Spinal cord (tissue), 10 donors: ENCODE results near the gene KCNQ1. TPM values are rescaled to one million over a fixed set of nuclear protein-coding genes. Genes with fewer than 3 reads are reported as not detected.

ENCODE experiments used
- DNase-seq, 6 donors: peaks; one replicate each; pipeline versions ENCODE4 v3.0.0 to v3.0.0-alpha.2; 2013 to 2015; ENCODE audit warnings: low spot score in 6 of 6, low read depth in 4 of 6
- H3K27ac ChIP-seq: one replicate; pipeline ENCODE4 v1.5.1; 2013; ENCODE audit warnings: low read depth, low read length, control low read depth
- H3K27me3 ChIP-seq: one replicate; pipeline ENCODE4 v1.6.1; 2013; ENCODE audit warnings: low read length; ENCODE audit not compliant: control insufficient read depth, insufficient read depth
- H3K36me3 ChIP-seq: one replicate; pipeline ENCODE4 v1.6.1; 2013; ENCODE audit warnings: low read length; ENCODE audit not compliant: control insufficient read depth, insufficient read depth
- H3K4me1 ChIP-seq: one replicate; pipeline ENCODE4 v1.6.1; 2013; ENCODE audit warnings: low read length; ENCODE audit not compliant: control insufficient read depth, insufficient read depth
- H3K4me3 ChIP-seq: one replicate; pipeline ENCODE4 v1.5.1; 2013; ENCODE audit warnings: low read depth, low read length, control low read depth
- H3K9me3 ChIP-seq: one replicate; pipeline ENCODE4 v1.6.1; 2013; ENCODE audit warnings: low read length; ENCODE audit not compliant: control insufficient read depth, insufficient read depth
- WGBS: methylation state at CpG from one replicate; pipeline ENCODE4 v1.1.5; 2013; ENCODE audit warnings: missing lambda C conversion rate; ENCODE audit not compliant: insufficient coverage; 5-methylcytosine and 5-hydroxymethylcytosine counted together
- polyA plus RNA-seq, 2 donors: library from polyadenylated mRNA; unstranded; fragments of 120-200 nt; gene quantifications; one replicate each; pipeline ENCODE4 v1.2.1, GENCODE V29; 2013; ENCODE audit not compliant: insufficient read length in 2 of 2
- total RNA-seq, 2 donors: library from RNA; depleted of rRNA in 1 of 2; stranded (reverse); fragments of 120-200 nt in 1 of 2; fragments of >200 nt in 1 of 2; gene quantifications; one replicate each; pipeline versions ENCODE4 v1.2.3 to v1.2.4, GENCODE V29; 2013 to 2014
- donor health status: healthy.

KCNQ1 gene
- total and polyA plus RNA-seq, 4 donors = 0.83 to 3.1 (median 2.1) TPM

DNA sequence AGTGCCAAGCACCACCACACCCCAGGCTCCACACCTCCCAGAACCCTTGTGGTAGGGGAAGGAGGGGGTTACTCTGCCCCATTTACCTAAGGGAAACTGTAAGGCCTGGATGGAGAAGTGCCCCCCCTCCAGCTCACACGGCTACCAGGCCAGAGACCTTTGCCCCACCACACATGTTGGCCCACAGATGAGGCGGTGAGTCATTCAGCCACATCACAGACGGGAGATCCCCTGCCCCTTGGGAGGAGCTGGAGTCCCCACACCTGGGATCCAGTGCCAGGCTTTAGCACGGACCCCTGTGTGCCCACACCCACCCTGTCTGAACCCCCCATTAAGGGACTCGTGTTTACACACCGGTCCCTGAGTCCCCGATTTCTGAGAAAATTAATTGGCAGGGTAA is 415.8 kb downstream of the KCNQ1 start:
- peaks cover 16% of the 10 kb centered on the region for H3K27me3 ChIP-seq
- H3K36me3 ChIP-seq = no peaks in the 10 kb centered on the region
- no peak for DNase-seq
- H3K4me3 ChIP-seq = no peak overlapping the region
- H3K27ac ChIP-seq = no peak overlapping the region
- no peaks in the 10 kb centered on the region for H3K9me3 ChIP-seq
- WGBS = 88% methylated on average over 6 of the region's 7 CpGs
- H3K4me1 ChIP-seq = peaks cover 28% of the 10 kb centered on the region

DNA sequence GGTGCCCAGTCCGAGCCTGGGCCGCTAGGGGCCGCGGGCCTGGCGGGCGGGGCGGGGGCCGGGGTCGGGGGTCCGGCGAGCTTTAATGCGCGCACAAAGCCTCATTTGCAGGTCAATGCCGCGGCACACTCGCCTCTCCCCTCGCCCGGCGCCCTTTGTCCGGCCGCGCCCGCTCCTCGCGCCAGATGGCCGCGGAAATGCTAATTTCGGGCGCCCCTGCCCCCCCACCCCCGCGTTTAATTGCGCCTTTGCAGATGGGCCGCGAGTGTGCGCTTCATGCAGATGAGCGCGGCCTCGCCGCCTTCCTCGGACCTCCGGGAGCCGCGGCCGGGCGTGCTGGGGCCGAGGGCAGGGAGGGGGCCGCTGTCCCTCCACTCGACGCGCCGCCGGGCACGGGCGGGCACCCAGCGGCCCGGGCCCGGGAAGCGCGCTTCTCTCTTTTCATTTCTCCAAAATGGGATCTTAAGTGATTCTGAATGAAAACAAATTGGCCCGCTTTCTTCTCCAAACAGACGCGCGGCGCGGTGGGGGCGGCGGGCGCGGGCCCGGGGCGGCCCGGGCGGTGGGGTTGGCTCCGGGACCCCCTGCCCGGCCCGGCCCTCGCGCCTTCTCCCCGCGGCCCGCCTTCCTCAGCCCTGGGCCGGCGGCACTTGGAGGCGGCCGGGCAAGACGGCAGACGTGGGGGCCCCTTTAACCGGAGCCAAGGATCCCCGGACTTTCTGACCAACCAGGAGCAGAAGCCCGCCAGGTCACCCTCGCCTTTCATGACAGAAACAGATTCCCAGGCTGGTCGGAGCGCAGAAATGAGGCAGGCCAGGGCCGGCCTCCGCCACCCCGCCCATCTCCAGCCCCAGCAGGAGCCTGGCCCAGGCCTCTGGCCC is 417.8 kb downstream of the KCNQ1 start:
- WGBS = 7% methylated on average over 96 of the region's 96 CpGs
- H3K27me3 ChIP-seq = peaks cover 16% of the 10 kb centered on the region
- H3K36me3 ChIP-seq = no peaks in the 10 kb centered on the region
- DNase-seq = peak in 1 of 6 donors; percentile 48
- H3K4me1 ChIP-seq = peaks cover 44% of the 10 kb centered on the region
- H3K27ac ChIP-seq = no peak overlapping the region
- no peak overlapping the region for H3K4me3 ChIP-seq
- no peaks in the 10 kb centered on the region for H3K9me3 ChIP-seq

DNA sequence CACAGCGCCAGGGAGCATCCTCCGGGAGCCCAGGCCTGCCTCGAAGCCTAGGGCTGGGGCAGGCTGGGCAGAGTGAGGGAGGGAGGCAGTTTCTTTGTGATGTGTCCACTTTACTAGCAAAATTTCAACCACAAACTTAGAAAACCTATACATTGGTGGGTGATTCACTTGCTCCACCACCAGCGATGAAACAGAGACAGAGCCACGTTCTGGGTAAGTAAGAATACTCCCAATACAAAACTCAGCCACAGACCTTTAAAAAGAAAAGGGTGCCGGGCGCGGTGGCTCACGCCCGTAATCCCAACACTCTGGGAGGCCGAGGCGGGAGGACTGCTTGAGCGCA is 418.4 kb downstream of the KCNQ1 start:
- no peak for DNase-seq
- Histone ChIP-seq H3K9me3 (no peaks in the 10 kb centered on the region), H3K27ac (no peak overlapping the region), H3K4me3 (no peak overlapping the region), H3K4me1 (peaks cover 46% of the 10 kb centered on the region), H3K27me3 (peaks cover 19% of the 10 kb centered on the region), H3K36me3 (no peaks in the 10 kb centered on the region)
- 95% methylated on average over 8 of the region's 13 CpGs for whole genome bisulfite sequencing

DNA sequence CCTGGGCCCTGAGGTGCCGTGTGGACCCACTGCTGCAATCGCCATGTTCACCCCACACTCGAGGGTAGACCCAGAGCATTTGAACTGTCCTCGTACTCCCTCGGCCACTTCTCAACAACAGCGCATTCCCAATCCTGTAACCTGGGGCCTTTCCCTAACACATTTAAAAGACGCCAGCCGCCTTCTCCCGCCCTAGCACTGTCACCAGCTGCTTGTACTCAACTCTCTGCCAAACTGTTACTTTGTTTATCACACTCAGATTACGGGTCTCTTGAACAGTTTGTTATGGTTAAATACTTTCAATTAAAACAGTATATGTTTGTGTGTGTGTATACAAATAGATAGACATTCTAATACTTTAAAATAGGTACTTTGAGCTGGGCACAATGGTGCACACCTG is 420.1 kb downstream of the KCNQ1 start:
- WGBS = 91% methylated on average over 6 of the region's 10 CpGs
- Histone ChIP-seq H3K4me1 (peaks cover 55% of the 10 kb centered on the region), H3K27ac (no peak overlapping the region), H3K27me3 (peaks cover 28% of the 10 kb centered on the region), H3K4me3 (no peak overlapping the region), H3K36me3 (no peaks in the 10 kb centered on the region), H3K9me3 (no peaks in the 10 kb centered on the region)
- peak in 1 of 6 donors; percentile 61 for DNase-seq

DNA sequence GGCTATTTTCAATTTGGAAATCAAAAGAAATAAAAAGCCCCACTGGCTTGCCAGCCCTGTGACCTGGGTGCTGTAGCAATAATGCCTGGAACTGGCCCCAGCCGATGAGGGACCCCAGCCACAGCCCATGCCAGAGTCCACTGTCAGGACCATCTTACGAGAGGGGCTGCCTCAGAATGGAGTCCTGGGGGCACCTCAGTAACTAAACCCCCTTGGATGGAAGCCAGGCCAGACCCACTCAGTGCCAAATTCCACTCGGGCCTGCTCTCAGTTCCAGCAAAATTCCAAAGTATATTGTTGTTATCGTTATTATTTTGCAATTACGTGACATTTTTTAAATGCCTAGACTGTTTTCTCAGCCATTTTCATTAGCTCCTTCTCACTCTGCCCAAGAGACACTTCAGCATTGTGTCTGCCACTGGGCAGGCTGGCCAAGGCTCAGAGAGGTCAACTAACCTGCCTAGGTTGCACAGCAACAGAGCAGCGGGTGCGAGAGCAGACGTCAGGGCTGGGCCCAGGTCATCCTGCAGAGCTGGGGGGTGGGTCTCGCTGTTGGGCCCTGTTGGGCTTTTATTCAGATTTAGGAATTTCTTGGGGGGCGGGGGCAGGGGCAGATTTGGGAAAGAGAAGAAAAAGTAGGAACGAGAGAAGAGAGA is 421.2 kb downstream of the KCNQ1 start:
- Histone ChIP-seq H3K4me3 (no peak overlapping the region), H3K27me3 (peaks cover 39% of the 10 kb centered on the region), H3K36me3 (no peaks in the 10 kb centered on the region), H3K9me3 (no peaks in the 10 kb centered on the region), H3K4me1 (peaks cover 66% of the 10 kb centered on the region), H3K27ac (no peak overlapping the region)
- DNase-seq = no peak
- WGBS = 88% methylated on average over 9 of the region's 11 CpGs

DNA sequence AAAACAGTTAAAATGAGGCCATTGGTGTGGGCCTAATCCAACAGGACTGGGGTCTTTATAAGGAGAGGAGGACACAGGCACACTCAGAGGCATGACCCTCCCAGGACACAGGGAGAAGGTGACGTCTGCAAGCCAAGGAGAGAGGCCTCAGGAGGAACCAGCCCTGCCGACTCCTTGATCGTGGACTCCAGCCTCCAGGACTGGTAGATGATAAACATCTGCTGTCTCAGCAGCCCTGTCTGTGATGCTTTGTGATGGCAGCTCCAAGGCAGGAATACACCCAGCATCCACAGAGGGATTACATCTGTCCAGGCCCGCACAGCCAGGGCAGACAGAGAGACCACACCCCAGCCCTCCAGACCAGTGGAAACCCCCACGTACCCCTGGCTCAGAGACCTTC is 422.3 kb downstream of the KCNQ1 start:
- H3K36me3 ChIP-seq = no peaks in the 10 kb centered on the region
- H3K27ac ChIP-seq = no peak overlapping the region
- H3K27me3 ChIP-seq = peaks cover 38% of the 10 kb centered on the region
- DNase-seq = no peak
- no peaks in the 10 kb centered on the region for H3K9me3 ChIP-seq
- peaks cover 71% of the 10 kb centered on the region for H3K4me1 ChIP-seq
- WGBS = 83% methylated on average over 5 of the region's 5 CpGs
- H3K4me3 ChIP-seq = no peak overlapping the region

DNA sequence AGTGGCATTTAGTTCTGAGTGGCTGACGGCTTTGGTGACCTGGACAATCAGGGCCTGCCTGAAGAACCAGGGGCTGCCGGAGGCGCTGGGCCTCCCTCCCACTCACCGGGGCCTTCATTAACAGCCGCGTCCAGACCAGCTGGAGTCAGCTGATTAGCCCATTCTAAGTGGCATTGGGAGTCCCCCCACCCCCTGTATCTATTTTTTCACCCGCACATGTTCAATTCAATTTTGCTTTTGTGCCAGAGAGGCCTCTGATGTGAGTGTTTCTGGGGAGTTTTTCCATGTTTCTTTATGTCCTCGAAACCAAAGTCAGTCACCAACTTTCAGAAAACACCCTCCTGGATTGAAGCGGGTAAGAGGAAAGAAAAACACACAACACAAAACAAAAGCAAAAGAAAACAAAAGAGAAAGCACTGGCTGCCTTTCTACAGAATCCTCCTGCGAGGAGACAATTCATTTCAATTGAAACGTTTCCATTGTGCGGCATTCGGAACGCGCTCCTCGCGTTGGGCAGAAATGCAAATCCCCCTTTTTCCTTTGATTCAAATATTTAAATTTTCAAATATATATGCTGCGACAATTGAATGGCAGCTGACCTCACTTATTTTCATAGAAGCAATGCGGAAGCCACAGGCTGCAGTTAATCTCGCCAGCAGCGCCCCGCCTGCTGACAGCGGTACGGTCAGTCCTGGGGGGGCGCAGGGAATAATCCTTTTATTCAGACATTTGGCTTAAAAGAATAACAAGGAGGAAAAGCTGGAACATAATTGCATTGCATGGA is 423.1 kb downstream of the KCNQ1 start:
- Histone ChIP-seq H3K27ac (peak overlapping the region; percentile 33), H3K4me3 (peak overlapping the region; percentile 18), H3K9me3 (no peaks in the 10 kb centered on the region), H3K27me3 (peaks cover 38% of the 10 kb centered on the region), H3K36me3 (no peaks in the 10 kb centered on the region), H3K4me1 (peaks cover 65% of the 10 kb centered on the region)
- 33% methylated on average over 12 of the region's 25 CpGs for WGBS
- DNase-seq = peak in 2 of 6 donors; percentile 60 to 61

DNA sequence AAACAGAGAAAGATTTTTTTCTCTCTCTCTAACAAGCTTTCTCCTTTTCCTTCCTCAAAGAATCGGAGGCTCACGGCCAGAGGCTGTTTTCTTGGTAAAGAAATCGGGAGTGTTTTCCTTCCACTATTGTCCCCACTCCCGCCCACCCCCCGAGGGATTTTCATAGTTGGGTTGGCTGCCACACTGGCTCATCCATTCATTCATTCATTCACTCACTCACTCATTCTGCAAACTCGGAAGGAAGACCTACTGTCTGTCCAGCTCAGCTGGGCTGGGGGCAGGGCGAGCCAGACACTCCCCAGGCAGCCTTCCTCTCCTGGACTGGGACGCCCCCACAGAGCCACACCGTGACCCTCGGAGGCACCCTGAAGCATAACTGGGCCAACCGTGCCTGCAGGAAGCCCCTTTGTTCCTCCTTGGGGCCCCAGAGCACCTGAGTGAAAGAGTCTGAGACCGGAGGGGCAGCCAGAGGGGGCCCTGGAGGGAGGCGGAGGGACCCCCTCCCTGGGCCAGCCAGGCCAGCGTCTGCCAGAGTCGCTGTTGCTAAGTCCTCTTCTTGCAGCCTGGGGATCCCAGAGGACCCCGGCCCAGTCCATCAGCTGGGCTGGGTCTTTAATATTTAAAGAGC is 423.8 kb downstream of the KCNQ1 start:
- peak overlapping the region; percentile 18 for H3K4me3 ChIP-seq
- 8% methylated on average over 9 of the region's 16 CpGs for WGBS
- peak in 1 of 6 donors; percentile 40 for DNase-seq
- peaks cover 33% of the 10 kb centered on the region for H3K27me3 ChIP-seq
- H3K27ac ChIP-seq = peak overlapping the region; percentile 22
- H3K9me3 ChIP-seq = no peaks in the 10 kb centered on the region
- H3K4me1 ChIP-seq = peaks cover 59% of the 10 kb centered on the region
- H3K36me3 ChIP-seq = no peaks in the 10 kb centered on the region

DNA sequence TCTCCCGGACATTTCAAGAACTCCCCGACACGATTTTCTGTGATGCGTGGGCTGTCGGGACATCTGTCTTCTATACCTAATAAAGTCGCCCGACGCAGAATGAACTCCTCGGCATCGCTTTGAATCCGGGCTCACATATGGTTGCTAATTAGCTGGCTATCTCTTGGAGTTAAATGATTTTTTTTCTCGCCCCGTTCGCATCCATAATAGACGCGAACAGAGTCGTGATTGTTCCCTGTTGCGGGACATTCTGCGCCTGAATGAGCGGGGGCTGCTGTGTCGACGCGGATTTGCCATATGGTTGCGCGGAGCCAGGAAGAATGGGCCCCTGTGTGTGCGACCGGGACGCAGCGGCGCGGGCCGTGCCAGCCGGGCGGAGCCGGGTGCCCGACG is 424.3 kb downstream of the KCNQ1 start:
- H3K4me1 ChIP-seq = peaks cover 58% of the 10 kb centered on the region
- no peaks in the 10 kb centered on the region for H3K9me3 ChIP-seq
- H3K27me3 ChIP-seq = peaks cover 33% of the 10 kb centered on the region
- peak in 2 of 6 donors; percentile 88 to 92 for DNase-seq
- 6% methylated on average over 37 of the region's 37 CpGs for WGBS
- H3K36me3 ChIP-seq = no peaks in the 10 kb centered on the region
- no peak overlapping the region for H3K4me3 ChIP-seq
- H3K27ac ChIP-seq = peak overlapping the region; percentile 22
